GM23338 (cell line): ENCODE data around the gene DAPK2. TPM values are rescaled to one million over a fixed set of nuclear protein-coding genes. Genes with fewer than 3 reads are reported as not detected.

Source experiments
- ATAC-seq: fragments of 200-7000 bp; cut with Tn5 transposase; 3 replicates; pipeline ENCODE4 v1.9.1; 2020
- DNase-seq: peaks from one replicate; pipeline ENCODE4 v3.0.0-alpha.2; 2015; ENCODE audit warnings: low spot score
- H2AFZ ChIP-seq: fragments of 200-600 bp; sonication (generic); 2 replicates; pipeline ENCODE4 v1.8.0; 2016; ENCODE audit warnings: antibody characterized with exemption, mild to moderate bottlenecking, moderate library complexity
- H3F3A ChIP-seq: fragments of 200-600 bp; sonication (generic); replicated peaks from 2 replicates; pipeline ENCODE4 v1.8.0; 2017; ENCODE audit warnings: antibody characterized with exemption, mixed run types, low read depth
- H3K27ac ChIP-seq: fragments of 200-600 bp; sonication (generic); 2 replicates; pipeline ENCODE4 v1.6.1; 2016; ENCODE audit warnings: low read depth
- H3K27me3 ChIP-seq: fragments of 200-600 bp; sonication (generic); 2 replicates; pipeline ENCODE4 v1.8.0; 2016; ENCODE audit warnings: mild to moderate bottlenecking, mixed run types, moderate library complexity; ENCODE audit not compliant: insufficient read depth
- H3K36me3 ChIP-seq: fragments of 200-600 bp; sonication (generic); 2 replicates; pipeline ENCODE4 v1.8.0; 2016; ENCODE audit warnings: mild to moderate bottlenecking; ENCODE audit not compliant: insufficient read depth
- H3K4me1 ChIP-seq: fragments of 200-600 bp; sonication (generic); 2 replicates; pipeline ENCODE4 v1.8.0; 2016; ENCODE audit warnings: mild to moderate bottlenecking, moderate library complexity; ENCODE audit not compliant: insufficient read depth
- H3K4me2 ChIP-seq: fragments of 200-600 bp; sonication (generic); 2 replicates; pipeline ENCODE4 v1.7.1; 2017; ENCODE audit warnings: mixed run types
- H3K4me3 ChIP-seq: fragments of 200-600 bp; sonication (generic); 2 replicates; pipeline ENCODE4 v1.6.1; 2016; ENCODE audit warnings: mixed run types
- H3K79me2 ChIP-seq: fragments of 200-600 bp; sonication (generic); replicated peaks from 2 replicates; pipeline ENCODE4 v1.8.0; 2017; ENCODE audit warnings: mild to moderate bottlenecking; ENCODE audit not compliant: insufficient read depth
- H3K9me2 ChIP-seq: fragments of 200-600 bp; sonication (generic); 2 replicates; pipeline ENCODE4 v1.8.0; 2017; ENCODE audit not compliant: insufficient read depth
- H4K20me1 ChIP-seq: fragments of 200-600 bp; sonication (generic); replicated peaks from 2 replicates; pipeline ENCODE4 v1.8.0; 2017; ENCODE audit warnings: mild to moderate bottlenecking; ENCODE audit not compliant: insufficient read depth
- H3K27ac Mint-ChIP-seq: 2 replicates; pipeline ENCODE4 v1.8.0; 2020; ENCODE audit warnings: inconsistent platforms, mild to moderate bottlenecking, moderate library complexity, mixed read lengths
- H3K27me3 Mint-ChIP-seq: 3 replicates; pipeline ENCODE4 v1.8.0; 2022; ENCODE audit warnings: low read depth, mild to moderate bottlenecking, moderate library complexity, mixed read lengths, inconsistent platforms; ENCODE audit not compliant: insufficient read depth, poor library complexity
- H3K36me3 Mint-ChIP-seq: 3 replicates; pipeline ENCODE4 v1.8.0; 2021; ENCODE audit warnings: low read depth, mild to moderate bottlenecking, inconsistent platforms, moderate library complexity, mixed read lengths
- H3K4me1 Mint-ChIP-seq: 3 replicates; pipeline ENCODE4 v1.8.0; 2020; ENCODE audit warnings: mild to moderate bottlenecking, inconsistent platforms, mixed read lengths
- H3K4me3 Mint-ChIP-seq: 3 replicates; pipeline ENCODE4 v1.8.0; 2021; ENCODE audit warnings: moderate library complexity, mild to moderate bottlenecking, inconsistent platforms, mixed read lengths
- H3K9me3 Mint-ChIP-seq: 3 replicates; pipeline ENCODE4 v1.8.0; 2020; ENCODE audit warnings: moderate library complexity, mild to moderate bottlenecking, inconsistent platforms, mixed read lengths
- EZH2 ChIP-seq: fragments of 200-600 bp; sonication (generic); IDR thresholded peaks from one replicate; pipeline ENCODE4 v1.8.0; 2017; ENCODE audit warnings: antibody characterized with exemption, mild to moderate bottlenecking, low read depth; ENCODE audit not compliant: unreplicated experiment
- EZH2phosphoT487 ChIP-seq: fragments of 200-600 bp; sonication (generic); IDR thresholded peaks from one replicate; pipeline ENCODE4 v1.8.1; 2018; ENCODE audit warnings: antibody characterized with exemption; ENCODE audit not compliant: unreplicated experiment
- JUNB ChIP-seq: IDR thresholded peaks from one replicate; pipeline ENCODE4 v1.6.1; 2016; ENCODE audit warnings: antibody characterized with exemption; ENCODE audit not compliant: unreplicated experiment
- STAT1 ChIP-seq: IDR thresholded peaks from one replicate; pipeline ENCODE4 v1.6.1; 2016; ENCODE audit warnings: antibody characterized with exemption; ENCODE audit not compliant: unreplicated experiment
- polyA plus RNA-seq: library from polyadenylated mRNA; unstranded; fragments of >200 nt; fragmentation: Nextera tagmentation; extraction: Ambion mirVana; gene quantifications from 2 replicates; pipeline ENCODE4 v1.2.1, GENCODE V29; 2016
- total RNA-seq: library from RNA; depleted of rRNA; stranded (reverse); fragments of >200 nt; shearing (Covaris generic); gene quantifications from 2 replicates; pipeline ENCODE4 v1.2.3, GENCODE V29; 2014
- TF ChIP-seq, protein P1 (sequence below): IDR thresholded peaks from one replicate; pipeline ENCODE4 v1.6.1; 2018; ENCODE audit warnings: antibody characterized with exemption; ENCODE audit not compliant: unreplicated experiment
- TF ChIP-seq, protein P2 (sequence below), 2 experiments: fragments of 200-600 bp in 1 of 2; sonication (generic) in 1 of 2; conservative IDR thresholded peaks; 2 replicates each; pipeline versions ENCODE4 v1.5.1 to v1.6.1; 2016 to 2017; ENCODE audit warnings: antibody characterized with exemption in 2 of 2, low read depth in 2 of 2, mild to moderate bottlenecking in 2 of 2, moderate library complexity in 1 of 2
- TF ChIP-seq, protein P3 (sequence below): fragments of 250-450 bp; sonication (Bioruptor Pico); IDR thresholded peaks from 2 replicates; pipeline ENCODE4 v1.5.0; 2020; ENCODE audit warnings: mild to moderate bottlenecking, moderate library complexity

DAPK2 gene
- total and polyA plus RNA-seq, 2 experiments from 2014 or later, result 1.6 to 3.1 TPM

DNA sequence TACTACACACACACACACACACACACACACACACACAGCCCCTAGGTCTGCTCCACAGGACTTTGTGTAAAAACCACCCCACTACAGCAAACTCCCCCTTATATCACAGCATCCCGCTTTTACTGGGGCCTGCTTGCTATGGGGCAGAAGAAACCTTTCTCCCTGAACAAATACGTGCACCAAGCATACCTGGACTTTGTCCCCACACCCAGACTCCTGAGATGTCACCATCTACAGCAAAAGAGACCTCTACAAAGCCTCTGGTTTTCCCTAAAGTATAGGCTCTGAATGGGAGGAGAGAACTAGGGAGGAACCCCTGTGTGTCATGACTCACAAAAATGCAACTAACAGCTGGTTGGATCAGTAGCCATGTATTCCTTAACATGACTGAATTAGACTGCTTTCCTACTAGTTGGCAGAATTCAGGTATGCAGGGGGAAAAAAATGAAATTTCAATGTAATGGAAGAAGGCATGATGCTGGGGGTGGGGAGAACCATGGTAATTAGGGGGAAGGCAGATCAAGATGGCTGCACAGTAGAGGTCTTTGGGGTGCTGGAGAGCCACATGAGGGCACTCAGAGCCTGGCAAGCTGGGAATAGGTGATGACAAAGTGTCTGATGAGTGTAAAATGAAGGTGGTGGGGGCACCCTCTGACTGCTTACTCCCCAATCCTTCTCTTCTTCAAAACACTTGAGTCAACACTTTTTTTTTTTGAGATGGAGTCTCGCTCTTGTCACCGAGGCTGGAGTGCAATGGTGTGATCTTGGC is 45.9 kb downstream of the DAPK2 start:
- Mint-ChIP-seq H3K9me3 (no peaks in the 10 kb centered on the region), H3K4me1 (peaks cover 7% of the 10 kb centered on the region; the same call in 2 of the 3 replicates), H3K27me3 (peaks cover 5% of the 10 kb centered on the region), H3K36me3 (no peaks in the 10 kb centered on the region), H3K27ac (no peak overlapping the region), H3K4me3 (no peak overlapping the region)
- TF ChIP-seq JUNB (no peak), EZH2 (no peak), EZH2phosphoT487 (no peak), STAT1 (no peak)
- TF ChIP-seq, protein P1, sequence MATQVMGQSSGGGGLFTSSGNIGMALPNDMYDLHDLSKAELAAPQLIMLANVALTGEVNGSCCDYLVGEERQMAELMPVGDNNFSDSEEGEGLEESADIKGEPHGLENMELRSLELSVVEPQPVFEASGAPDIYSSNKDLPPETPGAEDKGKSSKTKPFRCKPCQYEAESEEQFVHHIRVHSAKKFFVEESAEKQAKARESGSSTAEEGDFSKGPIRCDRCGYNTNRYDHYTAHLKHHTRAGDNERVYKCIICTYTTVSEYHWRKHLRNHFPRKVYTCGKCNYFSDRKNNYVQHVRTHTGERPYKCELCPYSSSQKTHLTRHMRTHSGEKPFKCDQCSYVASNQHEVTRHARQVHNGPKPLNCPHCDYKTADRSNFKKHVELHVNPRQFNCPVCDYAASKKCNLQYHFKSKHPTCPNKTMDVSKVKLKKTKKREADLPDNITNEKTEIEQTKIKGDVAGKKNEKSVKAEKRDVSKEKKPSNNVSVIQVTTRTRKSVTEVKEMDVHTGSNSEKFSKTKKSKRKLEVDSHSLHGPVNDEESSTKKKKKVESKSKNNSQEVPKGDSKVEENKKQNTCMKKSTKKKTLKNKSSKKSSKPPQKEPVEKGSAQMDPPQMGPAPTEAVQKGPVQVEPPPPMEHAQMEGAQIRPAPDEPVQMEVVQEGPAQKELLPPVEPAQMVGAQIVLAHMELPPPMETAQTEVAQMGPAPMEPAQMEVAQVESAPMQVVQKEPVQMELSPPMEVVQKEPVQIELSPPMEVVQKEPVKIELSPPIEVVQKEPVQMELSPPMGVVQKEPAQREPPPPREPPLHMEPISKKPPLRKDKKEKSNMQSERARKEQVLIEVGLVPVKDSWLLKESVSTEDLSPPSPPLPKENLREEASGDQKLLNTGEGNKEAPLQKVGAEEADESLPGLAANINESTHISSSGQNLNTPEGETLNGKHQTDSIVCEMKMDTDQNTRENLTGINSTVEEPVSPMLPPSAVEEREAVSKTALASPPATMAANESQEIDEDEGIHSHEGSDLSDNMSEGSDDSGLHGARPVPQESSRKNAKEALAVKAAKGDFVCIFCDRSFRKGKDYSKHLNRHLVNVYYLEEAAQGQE, result no peak
- TF ChIP-seq, protein P2, sequence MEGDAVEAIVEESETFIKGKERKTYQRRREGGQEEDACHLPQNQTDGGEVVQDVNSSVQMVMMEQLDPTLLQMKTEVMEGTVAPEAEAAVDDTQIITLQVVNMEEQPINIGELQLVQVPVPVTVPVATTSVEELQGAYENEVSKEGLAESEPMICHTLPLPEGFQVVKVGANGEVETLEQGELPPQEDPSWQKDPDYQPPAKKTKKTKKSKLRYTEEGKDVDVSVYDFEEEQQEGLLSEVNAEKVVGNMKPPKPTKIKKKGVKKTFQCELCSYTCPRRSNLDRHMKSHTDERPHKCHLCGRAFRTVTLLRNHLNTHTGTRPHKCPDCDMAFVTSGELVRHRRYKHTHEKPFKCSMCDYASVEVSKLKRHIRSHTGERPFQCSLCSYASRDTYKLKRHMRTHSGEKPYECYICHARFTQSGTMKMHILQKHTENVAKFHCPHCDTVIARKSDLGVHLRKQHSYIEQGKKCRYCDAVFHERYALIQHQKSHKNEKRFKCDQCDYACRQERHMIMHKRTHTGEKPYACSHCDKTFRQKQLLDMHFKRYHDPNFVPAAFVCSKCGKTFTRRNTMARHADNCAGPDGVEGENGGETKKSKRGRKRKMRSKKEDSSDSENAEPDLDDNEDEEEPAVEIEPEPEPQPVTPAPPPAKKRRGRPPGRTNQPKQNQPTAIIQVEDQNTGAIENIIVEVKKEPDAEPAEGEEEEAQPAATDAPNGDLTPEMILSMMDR (conservative IDR thresholded peaks at IDR 0.05; ENCODE audit: low read depth in 2 of 2), result no peak
- TF ChIP-seq, protein P3, sequence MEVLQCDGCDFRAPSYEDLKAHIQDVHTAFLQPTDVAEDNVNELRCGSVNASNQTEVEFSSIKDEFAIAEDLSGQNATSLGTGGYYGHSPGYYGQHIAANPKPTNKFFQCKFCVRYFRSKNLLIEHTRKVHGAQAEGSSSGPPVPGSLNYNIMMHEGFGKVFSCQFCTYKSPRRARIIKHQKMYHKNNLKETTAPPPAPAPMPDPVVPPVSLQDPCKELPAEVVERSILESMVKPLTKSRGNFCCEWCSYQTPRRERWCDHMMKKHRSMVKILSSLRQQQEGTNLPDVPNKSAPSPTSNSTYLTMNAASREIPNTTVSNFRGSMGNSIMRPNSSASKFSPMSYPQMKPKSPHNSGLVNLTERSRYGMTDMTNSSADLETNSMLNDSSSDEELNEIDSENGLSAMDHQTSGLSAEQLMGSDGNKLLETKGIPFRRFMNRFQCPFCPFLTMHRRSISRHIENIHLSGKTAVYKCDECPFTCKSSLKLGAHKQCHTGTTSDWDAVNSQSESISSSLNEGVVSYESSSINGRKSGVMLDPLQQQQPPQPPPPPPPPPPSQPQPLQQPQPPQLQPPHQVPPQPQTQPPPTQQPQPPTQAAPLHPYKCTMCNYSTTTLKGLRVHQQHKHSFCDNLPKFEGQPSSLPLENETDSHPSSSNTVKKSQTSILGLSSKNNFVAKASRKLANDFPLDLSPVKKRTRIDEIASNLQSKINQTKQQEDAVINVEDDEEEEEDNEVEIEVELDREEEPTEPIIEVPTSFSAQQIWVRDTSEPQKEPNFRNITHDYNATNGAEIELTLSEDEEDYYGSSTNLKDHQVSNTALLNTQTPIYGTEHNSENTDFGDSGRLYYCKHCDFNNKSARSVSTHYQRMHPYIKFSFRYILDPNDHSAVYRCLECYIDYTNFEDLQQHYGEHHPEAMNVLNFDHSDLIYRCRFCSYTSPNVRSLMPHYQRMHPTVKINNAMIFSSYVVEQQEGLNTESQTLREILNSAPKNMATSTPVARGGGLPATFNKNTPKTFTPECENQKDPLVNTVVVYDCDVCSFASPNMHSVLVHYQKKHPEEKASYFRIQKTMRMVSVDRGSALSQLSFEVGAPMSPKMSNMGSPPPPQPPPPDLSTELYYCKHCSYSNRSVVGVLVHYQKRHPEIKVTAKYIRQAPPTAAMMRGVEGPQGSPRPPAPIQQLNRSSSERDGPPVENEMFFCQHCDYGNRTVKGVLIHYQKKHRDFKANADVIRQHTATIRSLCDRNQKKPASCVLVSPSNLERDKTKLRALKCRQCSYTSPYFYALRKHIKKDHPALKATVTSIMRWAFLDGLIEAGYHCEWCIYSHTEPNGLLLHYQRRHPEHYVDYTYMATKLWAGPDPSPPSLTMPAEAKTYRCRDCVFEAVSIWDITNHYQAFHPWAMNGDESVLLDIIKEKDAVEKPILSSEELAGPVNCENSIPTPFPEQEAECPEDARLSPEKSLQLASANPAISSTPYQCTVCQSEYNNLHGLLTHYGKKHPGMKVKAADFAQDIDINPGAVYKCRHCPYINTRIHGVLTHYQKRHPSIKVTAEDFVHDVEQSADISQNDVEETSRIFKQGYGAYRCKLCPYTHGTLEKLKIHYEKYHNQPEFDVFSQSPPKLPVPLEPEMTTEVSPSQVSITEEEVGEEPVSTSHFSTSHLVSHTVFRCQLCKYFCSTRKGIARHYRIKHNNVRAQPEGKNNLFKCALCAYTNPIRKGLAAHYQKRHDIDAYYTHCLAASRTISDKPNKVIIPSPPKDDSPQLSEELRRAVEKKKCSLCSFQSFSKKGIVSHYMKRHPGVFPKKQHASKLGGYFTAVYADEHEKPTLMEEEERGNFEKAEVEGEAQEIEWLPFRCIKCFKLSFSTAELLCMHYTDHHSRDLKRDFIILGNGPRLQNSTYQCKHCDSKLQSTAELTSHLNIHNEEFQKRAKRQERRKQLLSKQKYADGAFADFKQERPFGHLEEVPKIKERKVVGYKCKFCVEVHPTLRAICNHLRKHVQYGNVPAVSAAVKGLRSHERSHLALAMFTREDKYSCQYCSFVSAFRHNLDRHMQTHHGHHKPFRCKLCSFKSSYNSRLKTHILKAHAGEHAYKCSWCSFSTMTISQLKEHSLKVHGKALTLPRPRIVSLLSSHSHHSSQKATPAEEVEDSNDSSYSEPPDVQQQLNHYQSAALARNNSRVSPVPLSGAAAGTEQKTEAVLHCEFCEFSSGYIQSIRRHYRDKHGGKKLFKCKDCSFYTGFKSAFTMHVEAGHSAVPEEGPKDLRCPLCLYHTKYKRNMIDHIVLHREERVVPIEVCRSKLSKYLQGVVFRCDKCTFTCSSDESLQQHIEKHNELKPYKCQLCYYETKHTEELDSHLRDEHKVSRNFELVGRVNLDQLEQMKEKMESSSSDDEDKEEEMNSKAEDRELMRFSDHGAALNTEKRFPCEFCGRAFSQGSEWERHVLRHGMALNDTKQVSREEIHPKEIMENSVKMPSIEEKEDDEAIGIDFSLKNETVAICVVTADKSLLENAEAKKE, result no peak
- H3K79me2 ChIP-seq, result no peaks in the 10 kb centered on the region
- H3K4me1 ChIP-seq, result no peaks in the 10 kb centered on the region
- 0 out of 2 replicates have a peak, but pooled peaks cover 4% of the 10 kb centered on the region for H3K9me2 ChIP-seq
- no peaks in the 10 kb centered on the region for H3F3A ChIP-seq
- no peak overlapping the region for H3K4me2 ChIP-seq
- no peak overlapping the region for H2AFZ ChIP-seq
- H3K4me3 ChIP-seq, result no peak overlapping the region
- H3K27ac ChIP-seq, result no peak overlapping the region
- H3K27me3 ChIP-seq, result no peaks in the 10 kb centered on the region
- H3K36me3 ChIP-seq, result no peaks in the 10 kb centered on the region
- H4K20me1 ChIP-seq, result no peaks in the 10 kb centered on the region
- DNase-seq (no peak), ATAC-seq (no peak)
